Liver (tissue), 3 donors: Measurements from ENCODE around the gene SIL1.

Source experiments
- EGR1 ChIP-seq, 2 donors: IDR thresholded peaks; 2 replicates each; pipeline ENCODE4 v1.6.1; 2016 to 2018; ENCODE audit warnings: antibody characterized with exemption in 2 of 2, low read depth in 2 of 2
- GABPA ChIP-seq, 2 donors: IDR thresholded peaks in 1 of 2; conservative IDR thresholded peaks in 1 of 2; 2 replicates each; pipeline ENCODE4 v1.6.1; 2016; ENCODE audit warnings: antibody characterized with exemption in 2 of 2, mild to moderate bottlenecking in 1 of 2, moderate library complexity in 1 of 2
- JUND ChIP-seq, 2 donors: IDR thresholded peaks; 2 replicates each; pipeline ENCODE4 v1.6.1; 2016; ENCODE audit warnings: antibody characterized with exemption in 2 of 2
- MAX ChIP-seq: IDR thresholded peaks from 2 replicates; pipeline ENCODE4 v1.6.1; 2016; ENCODE audit warnings: antibody characterized with exemption
- REST ChIP-seq: IDR thresholded peaks from 2 replicates; pipeline ENCODE4 v1.6.1; 2016; ENCODE audit warnings: antibody characterized with exemption, mild to moderate bottlenecking
- TAF1 ChIP-seq: conservative IDR thresholded peaks from 2 replicates; pipeline ENCODE4 v1.6.1; 2016; ENCODE audit warnings: antibody characterized with exemption, mild to moderate bottlenecking
- YY1 ChIP-seq: IDR thresholded peaks from 2 replicates; pipeline ENCODE4 v1.6.1; 2016; ENCODE audit warnings: antibody characterized with exemption, mild to moderate bottlenecking
- ZBTB33 ChIP-seq: IDR thresholded peaks from 2 replicates; pipeline ENCODE4 v1.6.1; 2016; ENCODE audit warnings: antibody characterized with exemption
- TF ChIP-seq, protein P1 (sequence below): fragments of 150-350 bp; IDR thresholded peaks from 2 replicates; pipeline ENCODE4 v1.5.1; 2017; ENCODE audit warnings: improper control_type of control experiment, low read depth, low read length; ENCODE audit not compliant: missing input control
- donor health status: healthy.
- donor health status: healthy.

- no peak for TF ChIP-seq EGR1 (IDR thresholded peaks at IDR 0.05; ENCODE audit: low read depth in 2 of 2)
- TF ChIP-seq, protein P1, sequence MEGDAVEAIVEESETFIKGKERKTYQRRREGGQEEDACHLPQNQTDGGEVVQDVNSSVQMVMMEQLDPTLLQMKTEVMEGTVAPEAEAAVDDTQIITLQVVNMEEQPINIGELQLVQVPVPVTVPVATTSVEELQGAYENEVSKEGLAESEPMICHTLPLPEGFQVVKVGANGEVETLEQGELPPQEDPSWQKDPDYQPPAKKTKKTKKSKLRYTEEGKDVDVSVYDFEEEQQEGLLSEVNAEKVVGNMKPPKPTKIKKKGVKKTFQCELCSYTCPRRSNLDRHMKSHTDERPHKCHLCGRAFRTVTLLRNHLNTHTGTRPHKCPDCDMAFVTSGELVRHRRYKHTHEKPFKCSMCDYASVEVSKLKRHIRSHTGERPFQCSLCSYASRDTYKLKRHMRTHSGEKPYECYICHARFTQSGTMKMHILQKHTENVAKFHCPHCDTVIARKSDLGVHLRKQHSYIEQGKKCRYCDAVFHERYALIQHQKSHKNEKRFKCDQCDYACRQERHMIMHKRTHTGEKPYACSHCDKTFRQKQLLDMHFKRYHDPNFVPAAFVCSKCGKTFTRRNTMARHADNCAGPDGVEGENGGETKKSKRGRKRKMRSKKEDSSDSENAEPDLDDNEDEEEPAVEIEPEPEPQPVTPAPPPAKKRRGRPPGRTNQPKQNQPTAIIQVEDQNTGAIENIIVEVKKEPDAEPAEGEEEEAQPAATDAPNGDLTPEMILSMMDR, result no peak
- no peak for TF ChIP-seq MAX
- no peak for TF ChIP-seq TAF1
- TF ChIP-seq REST, result no peak
- no peak for TF ChIP-seq GABPA (IDR thresholded peaks at IDR 0.05 in 1 of 2, conservative IDR thresholded peaks at IDR 0.05 in 1 of 2)
- no peak for TF ChIP-seq JUND (IDR thresholded peaks at IDR 0.05)
- no peak for TF ChIP-seq YY1
- no peak for TF ChIP-seq ZBTB33
Measured at GRCh38 chr5:138935466-138935865, 262.7 kb downstream of the SIL1 start.
